SIG-M5 treated with dmso at 0.1 percent for 504 hours (cell line): ENCODE measurements around the gene KRT16.
"Not testable (repeated sequence)": the region's sequence is repeated elsewhere in the genome, so short reads cannot be mapped to it uniquely, and the experiment has no call there.

ENCODE experiments used
- DNase-seq: peaks from one replicate; lab custom pipeline; 2025; ENCODE audit not compliant: unreplicated experiment; lab: John Stamatoyannopoulos, UW

KRT16 gene

DNA sequence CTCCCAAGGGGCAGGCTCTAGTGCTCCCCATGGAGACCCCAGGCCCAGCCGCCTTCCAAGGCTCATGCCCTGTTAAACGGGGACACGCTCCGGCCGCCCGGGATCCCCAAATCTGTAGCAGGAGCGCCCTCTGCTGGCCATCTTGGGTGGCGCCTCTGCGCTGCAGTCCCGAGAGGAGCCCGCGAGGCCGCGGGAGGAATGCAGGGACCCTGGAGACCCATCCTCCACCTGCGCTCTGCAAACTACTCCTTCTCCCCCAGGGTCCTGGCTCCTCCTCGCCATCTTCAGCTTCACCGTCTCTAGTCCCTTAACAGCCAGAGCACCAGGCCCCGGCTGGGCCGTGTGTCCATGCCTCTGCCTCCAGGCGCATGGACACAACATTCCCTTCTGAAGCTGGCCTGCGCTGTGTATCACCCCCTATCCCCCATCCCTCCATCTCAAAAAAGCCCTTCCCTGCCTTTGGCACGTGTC lies 35.4 kb upstream of the KRT16 start:
- peak; percentile 62 for DNase-seq

DNA sequence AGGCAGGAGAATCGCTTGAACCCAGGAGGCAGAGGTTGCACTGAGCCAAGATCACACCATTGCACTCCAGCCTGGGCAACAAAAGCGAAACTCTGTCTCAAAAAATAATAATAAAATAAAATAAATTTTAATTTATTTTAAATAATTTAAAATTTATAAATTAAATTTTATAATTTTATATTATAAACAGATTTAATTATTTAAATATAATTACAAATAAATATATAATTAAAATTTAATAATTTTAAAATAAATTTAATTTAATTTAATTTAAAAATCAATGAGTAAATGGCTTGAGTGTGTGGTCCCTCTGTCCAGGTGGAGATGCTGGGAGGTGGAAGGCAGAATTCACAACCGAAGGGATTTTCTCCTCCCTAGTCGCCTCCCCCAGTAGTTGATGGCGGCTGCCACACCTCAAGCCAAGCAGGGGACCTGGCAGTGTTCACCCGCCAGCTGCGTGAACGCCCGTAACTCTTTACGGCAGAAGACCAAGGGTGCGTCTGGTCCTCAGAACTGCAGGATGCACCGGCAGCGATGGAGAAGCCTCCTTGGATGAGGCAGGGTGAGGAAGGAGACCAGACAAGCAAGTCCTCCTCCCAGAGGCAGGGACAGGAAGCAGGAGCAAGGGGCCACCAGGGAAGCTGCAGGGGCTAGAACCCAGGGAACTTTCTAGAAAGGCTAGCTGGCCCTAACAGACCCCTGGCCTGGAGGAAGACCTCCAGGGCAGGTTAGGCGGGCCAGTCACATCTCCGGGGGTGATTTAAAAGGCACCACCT lies 34.7 kb upstream of the KRT16 start:
- no peak for DNase-seq

DNA sequence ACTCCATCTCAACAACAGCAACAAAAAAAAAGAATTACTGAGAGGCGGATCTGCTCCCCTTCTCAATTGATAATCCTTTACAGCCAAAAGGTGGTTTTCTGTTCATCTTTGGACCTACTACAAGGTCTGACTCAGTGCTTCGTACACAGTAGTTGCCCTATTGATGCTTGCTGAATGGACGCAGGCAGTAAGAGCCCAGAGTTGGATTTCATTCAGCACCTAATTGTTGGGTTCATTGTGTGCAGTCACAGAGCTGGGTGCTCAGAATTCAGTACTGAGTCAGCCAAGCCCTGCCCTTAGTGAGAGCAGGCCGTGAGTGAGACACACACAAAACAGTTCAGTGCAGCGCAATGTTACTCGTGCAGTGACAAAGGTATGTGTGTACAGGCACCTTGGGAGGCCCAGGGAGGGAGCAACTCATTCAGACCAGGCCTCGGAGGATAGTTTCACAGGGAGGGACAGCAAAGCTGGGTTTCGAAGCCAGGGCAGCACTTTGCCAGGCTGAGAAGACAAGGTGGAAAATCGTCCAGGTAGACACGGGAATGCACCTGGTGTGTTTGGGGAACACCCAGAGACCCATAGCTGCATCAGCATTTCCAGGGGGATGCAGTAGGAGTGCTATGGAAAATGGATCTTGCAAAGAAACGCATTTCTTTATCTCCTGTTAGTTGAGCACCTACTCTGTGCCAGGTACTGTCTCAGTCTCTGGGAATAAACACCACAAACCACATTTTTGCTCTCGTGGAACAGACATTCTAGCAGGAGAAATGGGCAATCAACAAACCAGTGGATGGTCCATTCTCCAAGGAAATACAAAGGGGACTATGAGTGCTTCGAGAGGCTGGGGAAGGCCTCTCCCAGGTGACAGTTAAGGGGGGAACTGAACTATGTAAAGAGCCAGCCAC lies 29.9 kb upstream of the KRT16 start:
- no peak for DNase-seq

DNA sequence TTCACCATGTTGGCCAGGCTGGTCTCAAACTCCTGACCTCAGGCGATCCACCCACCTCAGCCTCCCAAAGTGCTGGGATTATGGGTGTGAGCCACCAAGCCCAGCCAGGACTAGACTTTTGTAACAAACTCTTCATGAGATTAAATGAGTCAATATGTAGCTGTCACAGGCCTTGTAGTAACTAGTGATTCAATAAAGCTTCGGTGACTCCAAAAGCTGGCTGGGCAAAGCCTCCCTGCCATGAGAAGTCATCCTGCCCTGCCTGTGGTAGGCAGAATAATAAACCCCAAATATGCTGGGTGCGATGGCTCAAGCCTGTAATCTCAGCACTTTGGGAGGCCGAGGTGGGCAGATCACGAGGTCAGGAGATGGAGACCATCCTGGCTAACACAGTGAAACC lies 28.0 kb upstream of the KRT16 start:
- not testable (repeated sequence) for DNase-seq

DNA sequence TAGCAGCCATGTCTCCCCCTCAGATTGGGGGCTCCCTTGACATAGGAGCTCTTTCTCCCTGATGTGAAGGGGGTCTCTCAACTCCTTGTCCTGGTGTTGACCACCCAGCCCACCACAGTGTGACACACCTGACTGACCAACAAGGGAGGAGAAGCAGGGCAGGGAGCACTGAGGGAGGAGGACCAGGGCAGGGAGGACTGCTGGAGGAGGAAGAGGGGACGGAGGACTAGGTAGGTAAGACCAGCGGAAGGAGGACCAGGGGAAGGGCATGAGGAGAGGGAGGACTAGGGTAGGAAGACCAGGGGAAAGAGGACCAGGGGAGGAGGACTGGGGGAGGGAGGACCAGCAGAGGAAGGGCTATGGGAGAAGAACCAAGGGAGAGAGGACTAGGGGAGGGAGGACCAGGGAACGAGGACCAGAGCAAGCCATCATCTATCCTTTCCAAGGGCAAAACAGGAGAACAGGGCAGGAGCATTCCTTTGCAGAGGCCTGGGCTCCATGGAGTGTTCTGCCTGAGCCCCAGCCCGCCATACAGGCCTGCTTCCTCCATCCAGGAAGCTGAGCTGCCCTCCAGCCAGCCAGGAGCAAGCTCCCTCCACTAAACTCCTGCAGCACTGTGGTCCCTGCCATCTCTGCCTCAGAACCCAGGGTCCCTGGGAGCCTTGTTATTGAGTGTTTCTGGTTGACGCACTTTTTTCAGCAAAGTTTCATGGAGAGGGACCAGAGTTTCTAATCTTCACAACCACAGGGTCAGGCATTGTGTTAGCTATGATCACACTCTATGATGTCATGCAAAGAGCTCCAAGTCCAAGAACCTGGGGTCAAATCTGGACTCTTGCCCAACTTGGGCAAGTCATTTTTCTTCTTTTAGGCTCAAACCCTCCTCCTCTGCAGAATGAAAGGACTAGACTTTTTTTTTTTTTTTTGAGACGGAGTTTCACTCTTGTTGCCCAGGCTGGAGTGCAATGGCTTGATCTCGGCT lies 27.2 kb upstream of the KRT16 start:
- DNase-seq: no peak

DNA sequence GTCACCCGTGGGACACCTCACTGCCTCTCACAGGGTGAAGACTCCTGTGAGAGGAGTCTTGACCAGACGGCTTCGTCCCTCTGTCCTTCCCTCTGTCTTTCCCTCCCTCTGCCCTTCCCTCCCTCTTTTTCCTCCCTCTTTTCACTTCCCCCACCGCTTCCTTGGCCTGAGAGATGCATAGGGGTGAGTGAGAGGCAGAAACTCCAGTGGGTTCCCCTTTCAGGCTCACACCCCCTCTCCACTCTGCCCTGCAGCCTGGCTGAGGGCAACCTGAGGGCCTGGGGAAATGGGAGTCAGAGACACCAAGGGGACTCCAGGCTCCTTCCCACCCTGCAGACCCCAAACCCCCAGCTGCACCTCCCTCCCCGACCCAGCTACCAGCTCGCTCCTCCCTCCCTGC lies 26.4 kb upstream of the KRT16 start:
- DNase-seq: no peak

DNA sequence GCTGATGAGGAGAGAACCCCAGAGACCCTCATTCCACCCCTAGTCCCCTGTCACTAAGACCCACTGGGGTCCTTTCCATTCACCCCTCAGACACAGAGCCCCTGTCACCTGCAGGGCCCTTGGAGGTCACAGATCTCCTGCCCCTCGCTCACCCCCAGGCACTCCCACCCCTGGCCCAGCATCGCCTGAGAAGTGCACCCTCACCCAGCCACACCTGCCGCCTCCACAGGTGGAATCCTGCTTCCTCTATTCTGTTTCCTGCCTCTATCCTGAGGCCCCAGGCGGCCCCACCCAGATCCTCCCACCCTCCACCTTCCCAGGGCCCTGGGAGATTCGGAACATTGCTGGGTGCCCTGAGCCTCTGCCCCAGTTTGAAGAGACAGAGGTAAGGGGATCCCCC lies 25.6 kb upstream of the KRT16 start:
- DNase-seq: no peak

DNA sequence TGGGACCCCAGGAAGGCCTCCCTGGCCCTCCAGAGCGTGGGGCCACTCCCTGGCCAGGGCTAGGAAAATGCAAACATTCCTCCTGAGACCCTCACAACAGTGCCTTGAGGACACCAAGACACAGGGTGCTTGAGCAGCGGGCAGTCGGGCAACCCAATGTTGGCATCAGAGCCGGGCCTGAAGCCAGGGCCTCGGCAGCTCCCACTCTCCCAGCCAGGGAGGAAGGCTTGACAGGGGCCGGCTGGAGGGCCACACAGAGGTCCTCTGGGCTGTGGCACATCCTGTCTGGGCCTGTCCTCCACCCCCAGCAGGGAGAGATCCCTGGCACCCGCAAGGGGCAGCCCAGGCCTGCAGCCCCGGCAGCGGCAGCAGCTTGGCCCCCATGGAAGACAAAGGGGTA lies 24.1 kb upstream of the KRT16 start:
- DNase-seq: no peak

DNA sequence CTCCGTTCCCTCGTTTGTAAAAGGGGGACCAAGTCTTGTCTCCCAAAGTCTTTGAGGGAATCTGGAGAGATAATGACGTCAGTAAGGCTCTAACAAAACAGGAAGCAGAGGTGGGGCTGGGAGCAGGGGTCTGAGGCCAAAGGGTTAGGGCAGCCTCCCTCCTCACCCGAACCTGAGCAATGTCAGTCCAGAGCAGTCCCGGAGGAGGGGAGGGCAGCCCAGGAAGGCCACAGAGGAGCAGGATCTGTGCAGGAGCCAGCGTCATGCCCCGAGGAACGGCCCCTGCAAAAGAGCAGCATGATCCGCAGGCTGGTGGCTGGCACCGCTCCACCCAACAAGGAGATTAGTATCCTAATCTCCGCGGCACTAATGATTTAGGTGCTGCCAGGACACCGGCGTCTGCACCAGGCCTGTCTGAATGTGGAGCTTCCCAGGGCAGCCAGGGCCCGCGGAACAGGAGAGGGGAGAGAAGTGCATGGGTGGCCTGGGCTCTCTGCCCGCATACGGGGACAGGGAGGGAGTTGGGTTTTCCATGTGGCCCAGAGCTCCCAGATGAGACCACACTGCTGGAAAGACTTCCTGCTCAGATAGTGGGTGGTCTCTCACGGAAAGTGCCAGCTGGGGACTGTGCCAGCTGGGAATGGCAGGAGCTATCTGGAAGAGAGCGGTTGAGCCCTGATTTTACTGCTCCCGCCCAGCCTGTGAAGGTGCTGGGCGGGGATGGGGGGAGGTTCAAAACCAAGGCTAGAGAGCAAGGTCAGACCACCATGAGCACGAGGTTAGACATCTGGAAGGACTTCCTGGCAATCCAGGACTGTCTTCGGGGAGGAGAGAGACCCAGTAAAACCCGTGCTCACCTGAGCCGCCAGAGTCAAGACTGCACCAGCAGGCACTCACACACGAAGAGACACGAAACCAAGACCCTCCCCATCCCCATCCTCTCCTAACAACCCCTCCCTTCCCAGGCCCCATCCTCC lies 22.8 kb upstream of the KRT16 start:
- no peak for DNase-seq

DNA sequence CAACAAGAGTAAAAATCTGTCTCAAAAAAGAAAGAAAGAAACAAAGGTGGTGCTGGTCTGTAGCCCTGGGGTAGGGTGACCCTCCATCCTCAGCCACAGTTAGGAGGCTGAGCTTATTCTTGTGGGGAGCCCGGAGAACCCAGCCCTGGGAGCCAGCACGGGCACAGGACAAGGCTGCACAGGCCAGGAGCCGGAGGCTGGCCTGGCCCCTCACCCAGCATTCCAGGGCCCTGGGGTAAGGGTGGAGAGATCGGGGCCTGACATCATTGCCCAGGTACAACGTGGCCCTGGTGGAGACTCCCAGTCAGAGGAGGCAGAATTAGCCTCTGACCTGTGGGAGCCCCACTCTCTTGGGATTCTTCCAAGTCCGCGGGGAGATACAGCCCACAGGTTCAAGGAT lies 22.1 kb upstream of the KRT16 start:
- no peak for DNase-seq

DNA sequence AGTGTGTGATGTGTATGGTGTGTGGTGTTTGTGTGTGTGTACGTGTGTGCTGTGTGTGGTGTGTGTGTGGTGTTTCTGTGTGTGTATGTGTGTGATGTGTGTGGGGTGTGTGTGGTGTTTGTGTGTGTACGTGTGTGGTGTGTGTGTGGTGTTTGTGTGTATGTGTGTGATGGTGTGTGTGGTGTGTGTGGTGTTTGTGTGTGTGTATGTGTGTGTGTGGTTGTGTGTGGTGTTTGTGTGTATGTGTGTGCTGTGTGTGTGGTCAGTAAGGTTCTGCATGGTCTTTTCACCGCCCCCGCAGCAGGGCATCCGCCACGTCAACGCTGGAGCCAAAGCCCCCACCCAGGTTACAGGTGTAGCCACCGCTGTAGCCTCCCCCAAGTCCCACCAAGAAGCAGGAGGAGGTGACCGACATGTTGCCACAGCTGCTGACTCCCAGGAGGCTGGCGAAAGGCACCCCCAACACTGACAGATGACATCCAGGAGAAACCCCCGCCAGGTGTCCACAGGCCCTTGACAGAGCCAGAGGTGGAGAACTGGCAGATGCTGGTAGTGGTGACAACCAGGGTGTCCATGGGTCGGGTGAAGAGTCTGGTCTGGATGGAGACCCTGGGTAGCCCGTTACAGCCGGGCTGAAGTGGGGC lies 21.1 kb upstream of the KRT16 start:
- DNase-seq: no peak

DNA sequence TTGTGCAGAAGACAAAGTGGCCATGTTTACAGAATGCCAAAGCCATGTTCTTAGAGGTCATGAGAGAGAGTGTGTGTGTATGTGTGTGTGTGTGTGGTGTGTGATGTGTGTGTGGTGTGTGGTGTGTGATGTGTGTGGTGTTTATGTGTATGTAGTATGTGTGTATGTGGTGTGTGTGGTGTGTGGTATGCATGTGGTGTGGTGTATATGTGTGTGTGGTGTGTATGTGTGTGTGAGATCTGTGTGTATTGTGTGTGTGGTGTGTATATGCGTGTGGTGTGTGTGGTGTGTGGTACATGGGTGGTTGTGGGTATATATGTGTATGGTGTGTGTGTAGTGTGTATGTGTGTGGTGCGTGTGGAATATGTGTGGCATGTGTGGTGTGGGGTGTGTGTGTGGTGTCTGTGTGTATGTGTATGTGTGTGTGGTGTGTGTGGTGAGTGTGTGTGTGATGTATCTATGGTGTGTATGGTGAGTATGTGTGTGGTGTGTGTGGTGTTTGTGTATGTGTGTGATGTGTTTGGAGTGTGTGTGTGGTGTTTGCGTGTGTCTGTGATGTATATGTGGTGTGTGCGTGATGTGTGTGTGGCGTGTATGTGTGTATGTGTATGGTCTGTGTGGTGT lies 20.0 kb upstream of the KRT16 start:
- no peak for DNase-seq

DNA sequence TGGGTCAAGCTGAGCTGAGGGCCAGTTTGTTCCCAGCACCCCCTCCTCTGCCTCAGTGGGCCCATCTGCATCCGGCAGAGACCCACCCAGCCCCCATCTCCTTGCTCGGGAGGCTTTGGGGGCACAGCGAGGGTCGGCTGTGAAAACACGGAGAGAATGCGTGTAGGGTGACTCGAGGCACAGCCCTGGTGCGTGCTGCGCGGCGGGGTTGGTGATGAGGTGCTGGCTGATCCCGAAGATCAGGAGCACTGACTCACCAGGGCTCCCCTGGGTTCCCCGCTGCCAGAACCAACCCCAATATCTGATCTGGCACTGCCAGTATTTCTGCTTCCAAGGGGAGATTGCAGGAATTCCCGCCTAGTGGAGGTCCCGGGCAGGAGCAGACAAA lies 19.3 kb upstream of the KRT16 start:
- no peak for DNase-seq

DNA sequence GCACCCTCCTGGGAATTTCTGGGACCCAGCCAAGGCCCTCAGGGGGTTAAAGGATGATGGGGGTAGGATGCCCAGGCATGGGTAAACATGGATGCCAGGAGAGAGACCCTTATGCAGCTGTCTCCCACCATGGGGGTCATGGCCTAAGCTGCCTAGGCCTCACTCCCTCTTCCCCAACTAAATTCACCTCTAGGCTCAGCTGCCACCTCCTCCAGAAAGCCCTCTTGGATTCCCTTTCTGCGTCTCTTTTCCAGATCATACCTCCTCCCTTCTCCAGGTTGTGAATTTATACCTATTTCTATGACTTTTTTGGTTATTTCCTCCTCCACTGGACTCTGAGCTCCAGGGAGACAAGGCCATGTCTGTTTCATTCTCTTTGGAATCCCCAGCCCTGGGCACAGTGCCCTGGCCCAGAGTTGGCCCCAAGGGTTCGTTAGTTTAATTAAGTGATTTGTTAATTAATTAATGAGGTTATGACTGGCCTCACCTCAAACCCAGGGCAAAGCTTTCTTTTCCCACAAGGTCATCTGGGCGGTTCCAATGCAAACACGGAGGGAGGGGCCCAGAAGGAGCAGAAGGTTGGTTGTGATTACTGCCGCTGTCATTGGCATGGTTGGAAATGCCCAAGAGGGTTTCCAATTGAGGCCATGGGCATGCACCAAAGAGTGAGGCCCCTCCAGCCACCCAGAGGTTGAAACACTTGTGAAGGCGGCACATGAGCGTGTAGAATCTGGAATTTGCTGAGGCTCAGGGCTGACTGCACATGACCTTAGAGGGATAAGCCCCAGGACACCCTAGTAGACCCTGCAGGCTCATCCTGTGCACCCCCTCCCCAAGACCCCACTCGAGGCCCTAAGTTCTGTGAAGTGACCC lies 18.7 kb upstream of the KRT16 start:
- DNase-seq: no peak

DNA sequence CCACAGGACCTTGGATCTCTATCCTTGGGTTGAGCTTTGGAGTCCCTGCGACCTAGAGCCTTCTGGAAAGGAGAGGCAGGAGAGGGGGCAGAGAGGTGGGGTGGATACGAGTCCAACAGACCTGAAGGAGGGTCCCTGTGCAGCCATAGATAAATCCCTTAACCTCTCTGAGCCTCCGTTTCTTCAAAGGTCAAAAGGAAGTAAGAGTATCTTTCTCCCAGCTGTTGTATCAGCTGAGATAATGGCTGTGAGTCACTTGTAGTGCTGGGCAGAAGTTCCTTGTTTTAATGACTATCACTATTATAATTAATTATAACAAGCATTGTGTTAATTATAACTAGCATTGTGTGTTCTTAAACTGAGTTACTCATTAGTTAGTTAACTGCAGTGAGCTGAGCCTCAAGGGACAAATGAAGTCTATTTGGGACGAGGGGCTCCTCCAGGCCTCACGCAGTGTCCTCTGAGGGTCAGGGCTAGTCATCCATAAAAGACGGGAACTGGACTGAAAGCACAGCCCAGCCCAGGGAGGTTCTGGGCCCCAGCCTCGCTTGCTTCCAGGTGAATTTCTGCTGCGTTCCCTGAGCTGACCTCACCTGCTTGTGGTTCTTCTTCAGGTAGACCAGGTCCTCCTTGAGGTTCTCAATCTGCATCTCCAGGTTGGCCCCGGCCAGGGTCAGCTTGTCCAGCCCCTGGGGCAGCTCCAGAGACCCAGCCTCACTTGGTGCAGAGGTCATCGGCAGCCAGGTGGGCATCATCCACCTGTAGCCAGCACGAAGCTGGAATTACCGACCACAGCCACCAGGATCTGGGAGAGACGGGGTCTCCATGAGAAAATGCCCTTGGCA lies 17.5 kb upstream of the KRT16 start:
- DNase-seq: no peak

DNA sequence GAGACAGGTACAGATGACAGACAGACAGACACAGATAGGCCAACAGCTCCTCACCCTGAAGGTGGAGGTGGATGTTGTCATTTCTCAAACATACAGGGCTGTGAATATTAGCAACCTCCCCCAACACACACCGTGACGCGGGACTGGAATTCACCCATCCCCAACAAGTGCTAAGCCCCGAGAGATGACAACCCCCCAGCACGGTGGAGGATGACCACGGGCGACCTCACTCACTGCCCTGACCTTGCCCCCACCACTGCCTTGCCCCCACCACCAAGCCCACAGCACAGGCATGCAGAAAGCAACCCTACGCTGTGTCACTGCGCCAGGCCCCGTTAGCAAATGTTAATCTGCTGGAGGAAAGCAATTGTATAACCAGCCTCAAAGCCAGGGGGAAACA lies 16.7 kb upstream of the KRT16 start:
- no peak for DNase-seq

DNA sequence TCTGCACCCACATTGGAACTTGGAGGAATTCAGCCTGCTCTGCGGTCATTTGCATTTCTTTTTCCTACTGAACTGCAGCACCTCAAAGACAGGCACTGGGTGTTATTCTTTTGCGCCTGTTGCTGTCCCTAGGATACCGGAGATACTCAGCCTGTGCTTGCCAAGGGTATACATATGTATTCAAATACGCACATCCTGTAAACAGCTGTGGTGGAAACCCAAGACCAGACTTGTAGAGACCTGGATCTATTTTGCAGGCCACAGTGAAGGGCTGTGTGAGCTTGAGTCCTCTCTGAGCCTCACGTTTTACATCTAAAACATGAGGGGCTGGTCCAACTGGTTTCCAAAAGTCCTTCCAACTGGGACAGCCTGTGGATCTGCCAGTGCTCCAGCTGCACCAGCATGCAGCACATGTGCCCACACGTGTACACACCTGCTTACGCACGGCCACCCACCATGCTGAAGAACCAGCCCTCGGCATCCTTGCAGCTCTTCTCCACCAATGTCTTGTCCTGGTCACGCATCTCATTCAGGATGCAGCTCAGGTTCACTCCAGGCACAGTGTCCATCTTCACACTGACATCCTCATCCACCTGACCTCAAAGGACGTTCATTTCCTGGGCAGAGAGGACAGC lies 16.2 kb upstream of the KRT16 start:
- DNase-seq: not testable (repeated sequence)
